GM23248 (cell line): ENCODE data around the gene ACSF3.

ENCODE experiments used
- EZH2 ChIP-seq: fragments of 200-600 bp; sonication (generic); IDR thresholded peaks from 2 replicates; pipeline ENCODE4 v1.6.1; 2018; ENCODE audit warnings: antibody characterized with exemption, mild to moderate bottlenecking; ENCODE audit not compliant: insufficient read depth, poor library complexity, severe bottlenecking
- EZH2phosphoT487 ChIP-seq: fragments of 200-600 bp; sonication (generic); IDR thresholded peaks from 2 replicates; pipeline ENCODE4 v1.6.1; 2018; ENCODE audit warnings: antibody characterized with exemption, moderate library complexity, mild to moderate bottlenecking, low read depth; ENCODE audit not compliant: insufficient read depth

DNA sequence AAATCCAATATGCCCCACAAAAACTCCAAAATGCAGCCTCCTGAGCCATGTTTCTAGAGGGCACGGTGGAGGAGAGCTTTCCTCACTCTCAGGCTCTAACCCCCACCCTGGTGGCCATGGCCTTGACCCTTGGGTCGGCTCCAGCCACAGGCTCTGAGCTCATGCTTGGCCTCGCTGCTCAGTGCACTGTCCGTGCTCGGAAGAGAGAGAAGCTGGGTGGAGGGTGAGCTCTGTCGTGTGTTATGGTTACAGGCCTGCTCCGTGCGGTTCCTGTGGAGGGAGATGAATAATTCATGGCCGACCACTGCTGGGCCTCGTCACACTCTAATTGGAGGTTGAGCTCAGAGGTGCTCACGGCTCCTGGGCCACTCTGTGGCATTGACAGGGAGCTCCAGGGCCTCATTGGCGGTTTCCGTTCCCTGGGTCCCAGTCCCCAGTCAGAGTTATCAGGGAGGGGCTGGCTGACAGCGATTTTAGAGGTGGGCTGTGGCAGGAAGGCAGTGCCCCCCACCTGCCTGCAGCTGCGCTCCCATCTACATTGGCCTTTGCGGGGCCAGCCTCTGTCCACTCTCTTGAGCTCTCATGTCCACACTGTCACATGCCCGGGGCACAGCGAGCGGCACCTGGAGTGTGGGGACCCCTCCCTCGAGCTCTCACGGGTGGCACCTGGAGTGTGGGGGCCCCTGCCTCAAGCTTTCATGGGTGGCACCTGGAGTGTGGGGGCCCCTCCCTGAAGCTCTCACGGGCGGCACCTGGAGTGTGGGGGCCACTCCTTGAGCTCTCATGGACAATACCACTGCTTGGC lies 24.9 kb downstream of the ACSF3 start:
- TF ChIP-seq EZH2phosphoT487 (no peak), EZH2 (no peak)
